CD4-positive, alpha-beta T cell (primary cell): ENCODE measurements around the gene HSP90B1. TPM values are rescaled to one million over a fixed set of nuclear protein-coding genes. Genes with fewer than 3 reads are reported as not detected.

Experiments used
- ATAC-seq: fragments of 200-7000 bp; cut with Tn5 transposase; one replicate; pipeline ENCODE4 v1.10.0; 2022; ENCODE audit warnings: mild to moderate bottlenecking; ENCODE audit not compliant: poor library complexity
- CTCF ChIA-PET: fragments of 350-600 bp; sonication (Branson Sonifier 250); formaldehyde crosslinking; loops from one replicate; lab custom pipeline; 2021; ENCODE audit warnings: antibody characterized with exemption, inconsistent platforms; lab: Charles Lee
- POLR2A ChIA-PET: fragments of 350-600 bp; sonication (Branson Sonifier 250); formaldehyde crosslinking; loops from one replicate; lab custom pipeline; 2021; ENCODE audit warnings: antibody characterized with exemption, inconsistent platforms; lab: Charles Lee
- DNase-seq, 14 experiments: peaks; one replicate each; pipeline ENCODE4 v3.0.0-alpha.2; 2013 to 2020; ENCODE audit warnings: mixed read lengths in 2 of 14
- H3K27ac ChIP-seq, 2 donors: one replicate each; pipeline versions ENCODE4 v1.5.1 to v1.7.0; 2013; ENCODE audit warnings: low read length in 2 of 2, low read depth in 1 of 2, mild to moderate bottlenecking in 1 of 2
- H3K27me3 ChIP-seq, 2 experiments: 1 replicate in 1 of 2; 2 replicates in 1 of 2; pipeline versions ENCODE4 v1.6.1 to v1.7.0; 2013; ENCODE audit warnings: low read length in 2 of 2, control low read depth in 1 of 2, mild to moderate bottlenecking in 1 of 2, moderate library complexity in 1 of 2; ENCODE audit not compliant: insufficient read depth in 2 of 2, control insufficient read depth in 1 of 2
- H3K36me3 ChIP-seq: one replicate; pipeline ENCODE4 v1.6.1; 2013; ENCODE audit warnings: low read length, control low read depth; ENCODE audit not compliant: insufficient read depth
- H3K4me1 ChIP-seq: one replicate; pipeline ENCODE4 v1.6.1; 2013; ENCODE audit warnings: low read length, control low read depth; ENCODE audit not compliant: insufficient read depth
- H3K4me3 ChIP-seq: one replicate; pipeline ENCODE4 v1.5.1; 2013; ENCODE audit warnings: mild to moderate bottlenecking, low read length, moderate library complexity
- H3K9me3 ChIP-seq, 2 experiments: 1 replicate in 1 of 2; 2 replicates in 1 of 2; pipeline versions ENCODE4 v1.6.1 to v1.7.0; 2013; ENCODE audit warnings: low read length in 2 of 2, mild to moderate bottlenecking in 2 of 2, control low read depth in 1 of 2, moderate library complexity in 1 of 2; ENCODE audit not compliant: control insufficient read depth in 1 of 2, insufficient read depth in 1 of 2
- H3K27ac Mint-ChIP-seq: one replicate; pipeline ENCODE4 v1.8.0; 2020; ENCODE audit warnings: mixed read lengths
- H3K27me3 Mint-ChIP-seq: one replicate; pipeline ENCODE4 v1.8.0; 2021; ENCODE audit warnings: mixed read lengths
- H3K36me3 Mint-ChIP-seq: one replicate; pipeline ENCODE4 v1.8.0; 2021; ENCODE audit warnings: low read depth, mixed read lengths
- H3K4me1 Mint-ChIP-seq: one replicate; pipeline ENCODE4 v1.8.0; 2021; ENCODE audit warnings: low read depth, mixed read lengths
- H3K4me3 Mint-ChIP-seq: one replicate; pipeline ENCODE4 v1.8.0; 2020; ENCODE audit warnings: mild to moderate bottlenecking, mixed read lengths
- H3K9me3 Mint-ChIP-seq: one replicate; pipeline ENCODE4 v1.8.0; 2020; ENCODE audit warnings: mixed read lengths
- CTCF ChIP-seq: fragments of 200-600 bp; IDR thresholded peaks from one replicate; pipeline ENCODE4 v1.8.0; 2022; ENCODE audit warnings: antibody characterized with exemption, mild to moderate bottlenecking
- intact Hi-C, 2 experiments: fragments of 100-400 bp; cut with DNase I in 1 of 2; cut with micrococcal nuclease in 1 of 2; formaldehyde crosslinking; loops; one replicate each; pipeline versions ENCODE4 v1.15.1 to v1.9.0; 2023 to 2025; cut with DNase I, micrococcal nuclease
- total RNA-seq, 174 experiments: library from RNA in 2 of 174; stranded (reverse) in 2 of 174; gene quantifications; one replicate each; pipeline ENCODE4 v1.2.3 and lab custom pipeline; 2021 to 2026

The HSP90B1 gene
- total RNA-seq, 2 experiments from 2014 or later = 201 to 212 TPM

DNA sequence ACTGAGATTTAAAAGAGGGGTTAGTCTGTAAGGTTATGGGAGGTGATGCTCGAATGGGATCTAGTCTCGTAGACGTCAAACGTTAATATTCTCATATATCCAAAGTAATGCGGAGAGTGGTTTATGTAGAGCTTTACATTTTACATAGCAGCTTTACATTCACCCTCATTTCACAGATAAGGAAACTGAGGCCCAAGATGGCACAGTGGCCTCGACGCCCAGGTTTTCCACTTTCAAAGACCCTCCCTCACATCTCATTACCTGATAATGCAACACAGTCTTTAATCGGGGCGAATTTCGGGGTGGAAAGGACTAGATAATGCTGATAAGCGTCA lies 35.0 kb downstream of the HSP90B1 start:
- H3K27me3 ChIP-seq = no peaks in the 10 kb centered on the region

GRCh38 chr12:103965590-103966504 lies 35.6 kb downstream of the HSP90B1 start, which contains the start of gene TDG:
Gene TDG (plus strand): TSS chr12:103965872. CDS start chr12:103966038, 166 bp downstream.
- Histone ChIP-seq H3K27me3 (no peaks in the 10 kb centered on the region), H3K4me1 (peaks cover 32% of the 10 kb centered on the region), H3K9me3 (no peaks in the 10 kb centered on the region), H3K36me3 (peaks cover 9% of the 10 kb centered on the region), H3K27ac (peak within 1 kb of the TSS; percentile 74 to 91), H3K4me3 (peak within 1 kb of the TSS; percentile 62)
- ChIA-PET CTCF (interaction anchor here (0.6 to 2.5 kb wide), 2 partner anchors 11 to 36 kb away, joined by 6 to 20 read pairs; partner anchors contain the start of gene HSP90B1), POLR2A (interaction anchor here (0.7 to 6.9 kb wide), 22 partner anchors 9 to 1270 kb away, joined by 3 to 213 read pairs (median 6); partner anchors contain the start of genes APPL2, EID3, HCFC2 and HSP90B1)
- ATAC-seq (peak; percentile 94), DNase-seq (peak; percentile 89 to 99 (median 95))
- Mint-ChIP-seq H3K9me3 (no peaks in the 10 kb centered on the region), H3K27me3 (no peaks in the 10 kb centered on the region), H3K4me3 (peak within 1 kb of the TSS; percentile 94), H3K27ac (peak within 1 kb of the TSS; percentile 95), H3K36me3 (peaks cover 39% of the 10 kb centered on the region), H3K4me1 (peaks cover 57% of the 10 kb centered on the region)
- peak; percentile 18 for TF ChIP-seq CTCF
- intact Hi-C loops = loop anchor here (1.0 to 10.0 kb wide), 9 partner anchors 9 to 1269 kb away; partner anchors contain the start of genes HCFC2 (in 2 of the 2), HSP90B1 (in 2 of the 2), APPL2 (in 1 of the 2) and NT5DC3 (in 1 of the 2)

More for the DNA sequence above, 35.0 kb downstream of the HSP90B1 start:
- H3K36me3 ChIP-seq = peaks cover 9% of the 10 kb centered on the region
- Mint-ChIP-seq H3K4me3 (peak overlapping the region; percentile 94), H3K9me3 (no peaks in the 10 kb centered on the region), H3K4me1 (peaks cover 56% of the 10 kb centered on the region), H3K36me3 (peaks cover 39% of the 10 kb centered on the region), H3K27me3 (no peaks in the 10 kb centered on the region), H3K27ac (peak overlapping the region; percentile 95)
- ATAC-seq (no peak), DNase-seq (no peak)
- POLR2A ChIA-PET = interaction anchor here (0.7 to 6.9 kb wide), 16 partner anchors 9 to 173 kb away, joined by 3 to 213 read pairs (median 8); partner anchors contain the start of genes HCFC2, HSP90B1, NFYB and NT5DC3
- peaks cover 29% of the 10 kb centered on the region for H3K4me1 ChIP-seq
- H3K4me3 ChIP-seq = peak overlapping the region; percentile 62
- CTCF ChIA-PET = interaction anchor here (0.6 to 2.5 kb wide), 2 partner anchors 10 to 36 kb away, joined by 6 to 20 read pairs; partner anchors contain the start of gene HSP90B1
- intact Hi-C loops = loop anchor here (1.0 to 10.0 kb wide), 8 partner anchors 8 to 1270 kb away; partner anchors contain the start of genes HCFC2 (in 2 of the 2), HSP90B1 (in 2 of the 2), APPL2 (in 1 of the 2) and NT5DC3 (in 1 of the 2)
- H3K9me3 ChIP-seq = no peaks in the 10 kb centered on the region
- H3K27ac ChIP-seq = peak overlapping the region; percentile 74 to 91
- TF ChIP-seq CTCF = no peak

DNA sequence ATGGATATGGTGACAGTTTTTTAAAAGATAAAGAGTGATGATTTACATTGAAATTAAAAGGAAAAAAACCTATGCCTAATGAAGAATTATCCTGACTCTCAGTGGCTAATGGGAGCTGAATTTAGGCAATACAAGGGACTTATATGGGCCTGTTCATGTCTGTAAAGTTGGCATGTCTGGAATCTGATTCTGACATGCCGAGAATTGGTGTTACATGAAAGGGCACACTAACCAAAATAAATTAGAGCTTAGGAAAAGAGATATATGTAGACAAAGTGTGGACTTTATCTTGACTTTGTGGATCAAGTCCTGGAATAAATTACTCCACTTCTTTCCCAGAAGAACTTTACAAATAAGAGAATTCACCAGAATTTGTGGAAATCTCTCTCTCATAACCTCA lies 36.5 kb downstream of the HSP90B1 start:
- intact Hi-C loops = loop anchor here (2.0 to 10.0 kb wide), 6 partner anchors 14 to 1268 kb away; partner anchors contain the start of genes HCFC2 (in 2 of the 2), APPL2 (in 1 of the 2) and NT5DC3 (in 1 of the 2)
- CTCF ChIA-PET = interaction anchor here (2.5 kb wide), 1 partner anchor 12 kb away, joined by 20 read pairs; a partner anchor contains a TSS
- Histone ChIP-seq H3K27ac (peak overlapping the region; percentile 74 to 91), H3K9me3 (no peaks in the 10 kb centered on the region), H3K36me3 (peaks cover 9% of the 10 kb centered on the region), H3K4me1 (peaks cover 32% of the 10 kb centered on the region), H3K4me3 (peak overlapping the region; percentile 62), H3K27me3 (no peaks in the 10 kb centered on the region)
- peaks cover 66% of the 10 kb centered on the region for H3K4me1 Mint-ChIP-seq
- H3K27ac Mint-ChIP-seq = peak overlapping the region; percentile 95
- ATAC-seq = no peak
- peaks cover 48% of the 10 kb centered on the region for H3K36me3 Mint-ChIP-seq
- no peak for DNase-seq
- peak overlapping the region; percentile 94 for H3K4me3 Mint-ChIP-seq
- no peak for TF ChIP-seq CTCF
- H3K27me3 Mint-ChIP-seq = no peaks in the 10 kb centered on the region
- POLR2A ChIA-PET = interaction anchor here (1.1 to 6.9 kb wide), 12 partner anchors 10 to 171 kb away, joined by 3 to 213 read pairs (median 16); partner anchors contain the start of genes HCFC2, HSP90B1, NFYB and NT5DC3
- H3K9me3 Mint-ChIP-seq = no peaks in the 10 kb centered on the region
